ENCODE measurements around the gene PRND. TPM values are rescaled to one million over a fixed set of nuclear protein-coding genes. Genes with fewer than 3 reads are reported as not detected.
A peak's percentile ranks its signal among the peaks of the same experiment; 100 is the strongest.

Gene PRND
- total and polyA plus RNA-seq, 10 of the 15 experiments (the other 5 are each of a cell fraction or from before 2014, with no cell fraction given): not detected

- TF ChIP-seq ATF2 (IDR thresholded peaks at IDR 0.05; ENCODE audit: low read length) (peak; percentile 87), RAD51 (IDR thresholded peaks at IDR 0.05) (peak; percentile 76), MEF2A (IDR thresholded peaks at IDR 0.05; ENCODE audit: insufficient read depth, low read depth, low read length) (no peak)
Observed at GRCh38 chr20:4726710-4727397, 5.1 kb downstream of the PRND start (continued).

GRCh38 chr20:4728120-4728760, 6.5 kb downstream of the PRND start:
- intact Hi-C loops (cut with micrococcal nuclease; ENCODE audit: unreplicated experiment) (no loop called here), in situ Hi-C loops (cut with MboI) (no loop called here)
- ATAC-seq: no peak
- no peak overlapping the region for H2AFZ ChIP-seq (ENCODE audit: control insufficient read depth, low read depth, low read length)
- no peaks in the 10 kb centered on the region for H3K36me3 ChIP-seq (ENCODE audit: control insufficient read depth in 2 of 2, insufficient read depth in 2 of 2, low read length in 1 of 2)
- no peaks in the 10 kb centered on the region; a peak in 2 of 4 replicates for H3K27me3 ChIP-seq (replicated peaks in 1 of 2; ENCODE audit: control insufficient read depth in 2 of 2, insufficient read depth in 2 of 2, low read length in 1 of 2)
- H3K4me1 ChIP-seq (ENCODE audit: control insufficient read depth, insufficient read depth, low read length): peaks cover 7% of the 10 kb centered on the region; the same call in 1 of the 2 replicates
- CTCF ChIA-PET: interaction anchor here (0.7 to 1.4 kb wide), 4 partner anchors 8 to 123 kb away, joined by 3 to 8 read pairs (median 4); no protein-coding TSS in a partner anchor
- no peaks in the 10 kb centered on the region for H3K9me3 ChIP-seq (replicated peaks; ENCODE audit: control insufficient read depth, insufficient read depth, low read length)
- SMC1A ChIA-PET (ENCODE audit: uncharacterized antibody, unreplicated experiment): interaction anchor here (0.7 to 1.2 kb wide), 2 partner anchors 29 to 123 kb away, joined by 3 read pairs; no protein-coding TSS in a partner anchor
- RAD21 ChIA-PET (ENCODE audit: unreplicated experiment): no interaction called here
- POLR2A ChIA-PET: no interaction called here
- no peaks in the 10 kb centered on the region for H4K20me1 ChIP-seq (ENCODE audit: control insufficient read depth, insufficient read depth)
- no peak overlapping the region for H3K9ac ChIP-seq (ENCODE audit: control insufficient read depth, insufficient read depth, low read length)
- H3K27ac ChIP-seq (ENCODE audit: control insufficient read depth, insufficient read depth): no peak overlapping the region
- no peak overlapping the region for H3K4me3 ChIP-seq
- no TSS peak for BruUV-seq (replicated peaks)
- no peak for TF ChIP-seq CEBPZ (IDR thresholded peaks at IDR 0.05; ENCODE audit: low read depth, low read length)
- no peak for TF ChIP-seq ASH2L (IDR thresholded peaks at IDR 0.05; ENCODE audit: borderline replicate concordance, low read depth)
- TF ChIP-seq BMI1 (IDR thresholded peaks at IDR 0.05; ENCODE audit: borderline replicate concordance): no peak
- no peak for TF ChIP-seq PAX8 (IDR thresholded peaks at IDR 0.05)
- TF ChIP-seq ZNF274 (IDR thresholded peaks at IDR 0.05; ENCODE audit: insufficient read depth, insufficient read length): no peak
- TF ChIP-seq BRCA1 (IDR thresholded peaks at IDR 0.05; ENCODE audit: low read depth, low read length): no peak
- TF ChIP-seq PAX5 (IDR thresholded peaks at IDR 0.05; ENCODE audit: borderline replicate concordance, low read depth, low read length): no peak
- no peak for TF ChIP-seq RBBP5 (conservative IDR thresholded peaks at IDR 0.05)
- TF ChIP-seq NR2C1 (IDR thresholded peaks at IDR 0.05): no peak
- DNase-seq (ENCODE audit: low read depth, low spot score): no peak
- FAIRE-seq: no peak
- 72% methylated on average over 8 of the region's 8 CpGs for WGBS (ENCODE audit: insufficient coverage, insufficient replicate concordance, low lambda C conversion rate, missing lambda C conversion rate)
- H3K4me2 ChIP-seq (ENCODE audit: control insufficient read depth, insufficient read depth): no peak overlapping the region
- no peaks in the 10 kb centered on the region for H3K79me2 ChIP-seq (ENCODE audit: control insufficient read depth, insufficient read depth, low read length)
